Endothelial cell of umbilical vein (primary cell): ENCODE data around the gene MGAT4B. TPM values are rescaled to one million over a fixed set of nuclear protein-coding genes. Genes with fewer than 3 reads are reported as not detected.

ENCODE experiments used
- BruUV-seq: library from RNA; stranded (reverse); fragments of 400-500 nt; replicated peaks from 2 replicates; lab custom pipeline; 2021; lab: Mats Ljungman, UMichigan
- CTCF ChIA-PET: fragments of 300-600, 350-600 bp; sonication (Branson Sonifier 250); formaldehyde crosslinking; loops from one replicate; lab custom pipeline; 2021; ENCODE audit warnings: antibody characterized with exemption, inconsistent platforms; lab: Charles Lee
- POLR2A ChIA-PET: fragments of 300-600, 350-600 bp; sonication (Branson Sonifier 250); formaldehyde crosslinking; loops from one replicate; lab custom pipeline; 2021; ENCODE audit warnings: antibody characterized with exemption, inconsistent platforms; lab: Charles Lee
- DNase-seq: peaks from one replicate; pipeline ENCODE4 v3.0.0-alpha.2; 2011; ENCODE audit warnings: low read depth, low spot score
- FAIRE-seq: peaks from 2 replicates; lab custom pipeline; 2011; peaks lifted over from hg19 to GRCh38; lab: Jason Lieb, UNC
- H2AFZ ChIP-seq: 2 replicates; pipeline ENCODE4 v1.6.0; 2012; ENCODE audit warnings: low read depth, low read length, control low read depth, inconsistent platforms
- H3K27ac ChIP-seq: 2 replicates; pipeline ENCODE4 v1.5.1; 2011; ENCODE audit warnings: low read depth, mild to moderate bottlenecking, control low read depth, low read length, moderate library complexity; ENCODE audit not compliant: insufficient read depth
- H3K27me3 ChIP-seq, 2 experiments: 2 replicates each; pipeline versions ENCODE4 v1.6.0 to v1.6.1; 2011; ENCODE audit warnings: low read length in 2 of 2, mixed read lengths in 1 of 2; ENCODE audit not compliant: control insufficient read depth in 2 of 2, insufficient read depth in 2 of 2
- H3K36me3 ChIP-seq, 2 experiments: 2 replicates in 1 of 2; 3 replicates in 1 of 2; pipeline ENCODE4 v1.5.1; 2011; ENCODE audit warnings: low read length in 2 of 2, mild to moderate bottlenecking in 1 of 2, moderate library complexity in 1 of 2; ENCODE audit not compliant: control insufficient read depth in 2 of 2, insufficient read depth in 2 of 2; ENCODE audit errors: extremely low read depth in 1 of 2
- H3K4me1 ChIP-seq: 3 replicates; pipeline ENCODE4 v1.5.1; 2011; ENCODE audit warnings: mild to moderate bottlenecking, low read length; ENCODE audit not compliant: control insufficient read depth, insufficient read depth; ENCODE audit errors: extremely low read depth
- H3K4me2 ChIP-seq: 2 replicates; pipeline ENCODE4 v1.6.1; 2011; ENCODE audit warnings: low read length, control low read depth, mixed read lengths; ENCODE audit not compliant: insufficient read depth
- H3K4me3 ChIP-seq, 3 experiments: fragments of 200-600 bp in 1 of 3; sonication (generic), shearing (Covaris generic) in 1 of 3; replicated peaks in 1 of 3; 2 replicates each; pipeline ENCODE4 v1.5.1; 2011 to 2016; ENCODE audit warnings: control low read depth in 3 of 3, low read length in 3 of 3, mild to moderate bottlenecking in 2 of 3, inconsistent platforms in 1 of 3, low read depth in 1 of 3, moderate library complexity in 1 of 3; ENCODE audit not compliant: insufficient read depth in 1 of 3
- H3K79me2 ChIP-seq: 2 replicates; pipeline ENCODE4 v1.6.0; 2012; ENCODE audit warnings: low read length, inconsistent platforms; ENCODE audit not compliant: control insufficient read depth, insufficient read depth
- H3K9ac ChIP-seq: replicated peaks from 2 replicates; pipeline ENCODE3; 2011; ENCODE audit warnings: low read length, control low read depth; ENCODE audit not compliant: insufficient read depth; ENCODE audit errors: extremely low read depth
- H3K9me1 ChIP-seq: replicated peaks from 3 replicates; pipeline ENCODE4 v1.6.0; 2011; ENCODE audit warnings: mild to moderate bottlenecking, low read length; ENCODE audit not compliant: control insufficient read depth, insufficient read depth; ENCODE audit errors: extremely low read depth
- H3K9me3 ChIP-seq: replicated peaks from 2 replicates; pipeline ENCODE4 v1.5.1; 2012; ENCODE audit warnings: low read length, inconsistent platforms; ENCODE audit not compliant: control insufficient read depth, insufficient read depth
- H4K20me1 ChIP-seq: replicated peaks from 2 replicates; pipeline ENCODE3; 2011; ENCODE audit warnings: mild to moderate bottlenecking, low read length; ENCODE audit not compliant: control insufficient read depth, insufficient read depth; ENCODE audit errors: extremely low read depth
- JUN ChIP-seq: IDR thresholded peaks from 2 replicates; pipeline ENCODE4 v1.6.1; 2011; ENCODE audit warnings: borderline replicate concordance, low read depth; ENCODE audit not compliant: insufficient read length, insufficient read depth
- dilution Hi-C: fragments of 300-500 bp; cut with MboI; formaldehyde crosslinking; loops from one replicate; pipeline ENCODE4 v1.15.0; 2019; ENCODE audit warnings: low sequenced_read_pairs; ENCODE audit not compliant: extremely low pct_ligation_motif_present
- intact Hi-C: fragments of 100-400 bp; cut with micrococcal nuclease; formaldehyde crosslinking; loops from one replicate; pipeline ENCODE4 v1.10.0; 2022
- polyA plus RNA-seq, 4 experiments: library from polyadenylated mRNA; depleted of rRNA in 3 of 4; stranded (reverse) in 3 of 4; unstranded in 1 of 4; fragments of >200 nt; gene quantifications; 2 replicates each; pipeline versions ENCODE4 v1.2.1 to v1.2.3, GENCODE V29; 2011 to 2012; ENCODE audit warnings: missing spikeins in 1 of 4
- total RNA-seq: library from RNA; stranded (reverse); gene quantifications from 2 replicates; pipeline ENCODE4 v1.2.3, GENCODE V29; 2021
- TF ChIP-seq, protein P1 (sequence below), 2 donors: IDR thresholded peaks; 1 replicate in 1 of 2; 2 replicates in 1 of 2; pipeline ENCODE4 v1.5.1; 2011; ENCODE audit warnings: low read length in 2 of 2, mild to moderate bottlenecking in 2 of 2, moderate library complexity in 2 of 2, control low read depth in 1 of 2, inconsistent platforms in 1 of 2, low read depth in 1 of 2; ENCODE audit not compliant: insufficient read depth in 1 of 2; ENCODE audit errors: extremely low read depth in 1 of 2

Gene MGAT4B
- total and polyA plus RNA-seq, 2 donors (not counting 3 experiments of a cell fraction or from before 2014, with no cell fraction given) = 243 TPM

DNA sequence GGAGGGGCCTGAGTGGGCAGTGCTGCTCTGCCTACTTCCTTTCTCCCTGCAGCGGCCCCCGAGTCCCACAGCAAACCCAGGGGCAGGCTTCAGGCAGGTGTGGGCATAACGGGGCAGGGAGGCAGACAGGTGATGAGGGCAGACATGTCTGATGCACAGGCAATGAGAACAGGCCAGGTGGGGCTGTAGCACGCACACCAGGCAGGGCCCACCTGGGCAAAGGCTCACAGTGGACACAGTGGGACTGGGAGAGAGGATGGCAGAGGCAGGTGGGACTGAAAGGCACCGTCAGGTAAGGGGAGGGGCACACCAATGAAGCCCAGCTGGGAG, 7.1 kb downstream of the MGAT4B start:
- no peaks in the 10 kb centered on the region for H4K20me1 ChIP-seq

More for the DNA sequence above, 7.1 kb downstream of the MGAT4B start:
- POLR2A ChIA-PET = no interaction called here
- dilution Hi-C loops (no loop called here), intact Hi-C loops (loop anchor here (10.0 kb wide), 1 partner anchor 135 kb away; no protein-coding TSS in a partner anchor)
- H3K27ac ChIP-seq = no peak overlapping the region
- BruUV-seq = no TSS peak
- no peak overlapping the region for H3K9ac ChIP-seq
- no peaks in the 10 kb centered on the region for H3K9me3 ChIP-seq
- no peaks in the 10 kb centered on the region for H3K27me3 ChIP-seq
- TF ChIP-seq JUN = no peak
- TF ChIP-seq, protein P1, sequence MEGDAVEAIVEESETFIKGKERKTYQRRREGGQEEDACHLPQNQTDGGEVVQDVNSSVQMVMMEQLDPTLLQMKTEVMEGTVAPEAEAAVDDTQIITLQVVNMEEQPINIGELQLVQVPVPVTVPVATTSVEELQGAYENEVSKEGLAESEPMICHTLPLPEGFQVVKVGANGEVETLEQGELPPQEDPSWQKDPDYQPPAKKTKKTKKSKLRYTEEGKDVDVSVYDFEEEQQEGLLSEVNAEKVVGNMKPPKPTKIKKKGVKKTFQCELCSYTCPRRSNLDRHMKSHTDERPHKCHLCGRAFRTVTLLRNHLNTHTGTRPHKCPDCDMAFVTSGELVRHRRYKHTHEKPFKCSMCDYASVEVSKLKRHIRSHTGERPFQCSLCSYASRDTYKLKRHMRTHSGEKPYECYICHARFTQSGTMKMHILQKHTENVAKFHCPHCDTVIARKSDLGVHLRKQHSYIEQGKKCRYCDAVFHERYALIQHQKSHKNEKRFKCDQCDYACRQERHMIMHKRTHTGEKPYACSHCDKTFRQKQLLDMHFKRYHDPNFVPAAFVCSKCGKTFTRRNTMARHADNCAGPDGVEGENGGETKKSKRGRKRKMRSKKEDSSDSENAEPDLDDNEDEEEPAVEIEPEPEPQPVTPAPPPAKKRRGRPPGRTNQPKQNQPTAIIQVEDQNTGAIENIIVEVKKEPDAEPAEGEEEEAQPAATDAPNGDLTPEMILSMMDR (IDR thresholded peaks at IDR 0.05; ENCODE audit: extremely low read depth in 1 of 2, insufficient read depth in 1 of 2, low read depth in 1 of 2, low read length in 2 of 2) = no peak
- H3K79me2 ChIP-seq = peaks cover 16% of the 10 kb centered on the region
- H3K36me3 ChIP-seq = peaks cover 10 to 41% of the 10 kb centered on the region in 2 experiments
- FAIRE-seq = no peak
- no peak overlapping the region for H3K4me3 ChIP-seq
- H3K4me2 ChIP-seq = no peak overlapping the region
- H2AFZ ChIP-seq = no peak overlapping the region
- CTCF ChIA-PET = no interaction called here
- no peaks in the 10 kb centered on the region for H3K9me1 ChIP-seq
- DNase-seq = no peak
- H3K4me1 ChIP-seq = peaks cover 16% of the 10 kb centered on the region
